SK-N-SH (cell line): ENCODE results near the gene PEPD. TPM values are rescaled to one million over a fixed set of nuclear protein-coding genes. Genes with fewer than 3 reads are reported as not detected.

Source experiments
- CTCF ChIA-PET: fragments of 300-600, 350-600 bp; formaldehyde crosslinking; extraction: SDS; loops from one replicate; lab custom pipeline; 2021; lab: Yijun Ruan, JAX
- POLR2A ChIA-PET: fragments of 350-600 bp; sonication (Branson Sonifier 250); formaldehyde crosslinking; extraction: SDS; loops from one replicate; lab custom pipeline; 2020; ENCODE audit warnings: antibody characterized with exemption, inconsistent platforms; lab: Yijun Ruan, JAX
- DNase-seq: peaks from one replicate; pipeline ENCODE4 v3.0.0; 2012
- H2AFZ ChIP-seq: fragments of 200-600 bp; sonication (generic); 2 replicates; pipeline ENCODE4 v1.8.1; 2016; ENCODE audit warnings: antibody characterized with exemption, mild to moderate bottlenecking, low read depth
- H3F3A ChIP-seq: fragments of 200-600 bp; sonication (generic); replicated peaks from 2 replicates; pipeline ENCODE3; 2016; ENCODE audit warnings: antibody characterized with exemption, mild to moderate bottlenecking; ENCODE audit not compliant: insufficient read depth
- H3K27ac ChIP-seq, 2 experiments: fragments of 200-500 bp in 1 of 2; fragments of 200-600 bp in 1 of 2; sonication (Bioruptor generic) in 1 of 2; sonication (generic), shearing (Covaris generic) in 1 of 2; 2 replicates each; pipeline versions ENCODE4 v1.5.1 to v1.6.1; 2014 to 2016; ENCODE audit warnings: low read depth in 2 of 2, inconsistent platforms in 1 of 2, low read length in 1 of 2, mild to moderate bottlenecking in 1 of 2, mixed read lengths in 1 of 2
- H3K27me3 ChIP-seq: fragments of 200-600 bp; sonication (generic), shearing (Covaris generic); 2 replicates; pipeline ENCODE4 v1.6.1; 2016; ENCODE audit warnings: mixed run types; ENCODE audit not compliant: insufficient read depth
- H3K36me3 ChIP-seq, 2 experiments: fragments of 200-500 bp in 1 of 2; fragments of 200-600 bp in 1 of 2; sonication (Bioruptor generic) in 1 of 2; sonication (generic) in 1 of 2; replicated peaks in 1 of 2; 2 replicates each; pipeline versions ENCODE3 to v1.5.1; 2014 to 2016; ENCODE audit warnings: low read length in 1 of 2, mild to moderate bottlenecking in 1 of 2; ENCODE audit not compliant: insufficient read depth in 2 of 2, control insufficient read depth in 1 of 2
- H3K4me1 ChIP-seq, 2 experiments: fragments of 200-500 bp in 1 of 2; fragments of 200-600 bp in 1 of 2; sonication (Bioruptor generic) in 1 of 2; sonication (generic), shearing (Covaris generic) in 1 of 2; 2 replicates each; pipeline versions ENCODE4 v1.5.1 to v1.6.1; 2014 to 2016; ENCODE audit warnings: low read depth in 1 of 2, low read length in 1 of 2, mixed run types in 1 of 2; ENCODE audit not compliant: insufficient read depth in 2 of 2, control insufficient read depth in 1 of 2
- H3K4me2 ChIP-seq: fragments of 200-600 bp; sonication (generic), shearing (Covaris generic); 2 replicates; pipeline ENCODE4 v1.6.1; 2017; ENCODE audit warnings: mixed run types
- H3K4me3 ChIP-seq, 2 experiments: fragments of 200-500 bp in 1 of 2; fragments of 200-600 bp in 1 of 2; sonication (Bioruptor generic) in 1 of 2; sonication (generic), shearing (Covaris generic) in 1 of 2; 2 replicates each; pipeline versions ENCODE4 v1.5.1 to v1.8.1; 2014 to 2016; ENCODE audit warnings: low read depth in 2 of 2, inconsistent platforms in 1 of 2, low read length in 1 of 2, mild to moderate bottlenecking in 1 of 2, mixed read lengths in 1 of 2, moderate library complexity in 1 of 2
- H3K79me2 ChIP-seq: fragments of 200-600 bp; sonication (generic); 2 replicates; pipeline ENCODE4 v1.8.1; 2017; ENCODE audit warnings: mild to moderate bottlenecking; ENCODE audit not compliant: insufficient read depth
- H3K9ac ChIP-seq: fragments of 200-600 bp; sonication (generic); 2 replicates; pipeline ENCODE4 v1.6.1; 2017; ENCODE audit warnings: mixed run types
- H3K9me2 ChIP-seq: fragments of 200-600 bp; sonication (generic); 2 replicates; pipeline ENCODE4 v1.6.1; 2017; ENCODE audit warnings: mixed run types
- H3K9me3 ChIP-seq: fragments of 200-600 bp; sonication (generic); 2 replicates; pipeline ENCODE4 v1.6.1; 2017; ENCODE audit warnings: mixed run types, mild to moderate bottlenecking, moderate library complexity
- H4K20me1 ChIP-seq: fragments of 200-600 bp; sonication (generic); 2 replicates; pipeline ENCODE4 v1.6.1; 2017; ENCODE audit warnings: mild to moderate bottlenecking, mixed run types; ENCODE audit not compliant: insufficient read depth
- CHD2 ChIP-seq: fragments of 150-350 bp; IDR thresholded peaks from 2 replicates; pipeline ENCODE4 v1.6.1; 2018; ENCODE audit warnings: low read length; ENCODE audit not compliant: partially characterized antibody
- CTCF ChIP-seq: fragments of 200-600 bp; sonication (generic); IDR thresholded peaks from 2 replicates; pipeline ENCODE4 v1.6.1; 2017; ENCODE audit warnings: antibody characterized with exemption, mild to moderate bottlenecking, moderate library complexity
- ELF1 ChIP-seq: IDR thresholded peaks from 2 replicates; pipeline ENCODE4 v1.4.0; 2012
- FOSL2 ChIP-seq: IDR thresholded peaks from 2 replicates; pipeline ENCODE4 v1.4.0; 2012; ENCODE audit warnings: low read depth, mild to moderate bottlenecking, moderate library complexity, borderline replicate concordance
- FOXJ3 ChIP-seq: sonication (generic); formaldehyde crosslinking; IDR thresholded peaks from 2 replicates; pipeline ENCODE4 v1.5.1; 2020; ENCODE audit warnings: mild to moderate bottlenecking, missing genetic modification reagents
- GATA2 ChIP-seq: sonication (generic); formaldehyde crosslinking; IDR thresholded peaks from 2 replicates; pipeline ENCODE4 v1.5.0; 2020; ENCODE audit warnings: mild to moderate bottlenecking, missing genetic modification reagents
- MAX ChIP-seq: IDR thresholded peaks from 2 replicates; pipeline ENCODE4 v1.4.0; 2012; ENCODE audit warnings: low read depth
- MEF2A ChIP-seq: IDR thresholded peaks from 2 replicates; pipeline ENCODE4 v1.4.0; 2012; ENCODE audit warnings: low read depth, borderline replicate concordance
- NFIC ChIP-seq: IDR thresholded peaks from 2 replicates; pipeline ENCODE4 v1.4.0; 2012; ENCODE audit warnings: borderline replicate concordance
- PBX3 ChIP-seq: IDR thresholded peaks from 2 replicates; pipeline ENCODE4; 2012
- RFX5 ChIP-seq: IDR thresholded peaks from 2 replicates; pipeline ENCODE4 v1.6.1; 2012; ENCODE audit warnings: mild to moderate bottlenecking, improper control_type of control experiment, low read length
- SIN3A ChIP-seq: IDR thresholded peaks from 2 replicates; pipeline ENCODE4 v1.6.1; 2012; ENCODE audit warnings: low read depth, mild to moderate bottlenecking, low read length, moderate library complexity, borderline replicate concordance
- SMC3 ChIP-seq: IDR thresholded peaks from 2 replicates; pipeline ENCODE4 v1.6.1; 2012; ENCODE audit warnings: low read depth, low read length, improper control_type of control experiment
- TAF1 ChIP-seq: IDR thresholded peaks from 2 replicates; pipeline ENCODE4 v1.6.1; 2012; ENCODE audit warnings: low read depth, mild to moderate bottlenecking, low read length, moderate library complexity, borderline replicate concordance
- TEAD4 ChIP-seq: IDR thresholded peaks from 2 replicates; pipeline ENCODE4 v1.4.0; 2012; ENCODE audit warnings: mild to moderate bottlenecking, borderline replicate concordance; ENCODE audit not compliant: insufficient read depth
- USF1 ChIP-seq: IDR thresholded peaks from 2 replicates; pipeline ENCODE4 v1.4.0; 2012; ENCODE audit warnings: low read depth, borderline replicate concordance
- YY1 ChIP-seq: IDR thresholded peaks from 2 replicates; pipeline ENCODE4 v1.4.0; 2012; ENCODE audit warnings: low read depth, mild to moderate bottlenecking
- ZBTB33 ChIP-seq: IDR thresholded peaks from 2 replicates; pipeline ENCODE4 v1.4.0; 2012; ENCODE audit warnings: low read depth, borderline replicate concordance
- WGBS: methylation state at CpG from one replicate; pipeline ENCODE4 v1.1.6; 2017; ENCODE audit warnings: low lambda C conversion rate; 5-methylcytosine and 5-hydroxymethylcytosine counted together
- polyA plus RNA-seq, 3 experiments: library from polyadenylated mRNA; depleted of rRNA; stranded (reverse); fragments of >200 nt; gene quantifications; 2 replicates each; pipeline ENCODE4 v1.2.3, GENCODE V29; 2012
- TF ChIP-seq, protein P1 (sequence below): IDR thresholded peaks from 2 replicates; pipeline ENCODE4 v1.6.1; 2012; ENCODE audit warnings: mild to moderate bottlenecking, low read depth, low read length, moderate library complexity

PEPD gene
- polyA plus RNA-seq, 1 of the 3 experiments (the other 2 are of a cell fraction), result 88.9 TPM

DNA sequence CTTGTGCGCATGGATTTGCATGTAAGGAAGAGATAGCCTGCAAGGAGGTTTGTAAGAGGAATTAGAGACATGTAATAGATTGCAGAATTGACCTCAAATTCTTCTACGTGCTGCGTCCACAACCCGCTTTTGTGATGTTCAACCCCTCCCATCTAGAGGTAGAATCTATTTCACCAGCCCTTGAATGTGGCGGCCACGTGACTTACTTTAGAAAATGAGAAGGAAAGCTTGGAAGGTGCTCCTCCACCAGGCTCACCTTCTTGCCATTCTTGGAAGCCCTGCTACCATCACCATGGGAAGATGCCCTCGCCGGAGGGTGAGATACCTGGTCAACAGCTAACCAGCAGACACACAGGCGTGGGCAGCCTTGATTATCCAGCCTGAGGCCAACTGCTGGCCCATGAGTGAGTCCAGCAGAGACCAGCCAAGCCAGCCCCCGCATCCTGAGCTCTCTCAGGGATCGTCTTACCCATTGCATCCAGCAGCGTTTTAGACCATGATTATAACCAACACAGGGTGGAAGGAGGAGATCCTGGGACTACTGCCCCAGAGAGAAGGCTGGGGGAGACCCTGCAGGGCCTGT is 7.6 kb upstream of the PEPD start:
- Histone ChIP-seq H3K9ac (no peak overlapping the region), H2AFZ (no peak overlapping the region), H3K27ac (no peak overlapping the region), H3K4me2 (no peak overlapping the region), H3F3A (peaks cover 3% of the 10 kb centered on the region), H3K36me3 (no peaks in the 10 kb centered on the region), H4K20me1 (no peaks in the 10 kb centered on the region), H3K79me2 (no peaks in the 10 kb centered on the region), H3K4me1 (peaks cover 0 to 6% of the 10 kb centered on the region in 2 experiments; a peak in 1 of 4 replicates), H3K9me3 (no peaks in the 10 kb centered on the region), H3K9me2 (no peaks in the 10 kb centered on the region), H3K4me3 (no peak overlapping the region), H3K27me3 (no peaks in the 10 kb centered on the region)
- no peak for DNase-seq
- WGBS, result 63% methylated on average over 8 of the region's 12 CpGs
- ChIA-PET POLR2A (no interaction called here), CTCF (interaction anchor here (1.1 kb wide), 1 partner anchor 242 kb away, joined by 3 read pairs; no protein-coding TSS in a partner anchor)
- TF ChIP-seq MEF2A, result no peak
- no peak for TF ChIP-seq SIN3A
- TF ChIP-seq SMC3, result no peak
- TF ChIP-seq TAF1, result no peak
- TF ChIP-seq, protein P1, sequence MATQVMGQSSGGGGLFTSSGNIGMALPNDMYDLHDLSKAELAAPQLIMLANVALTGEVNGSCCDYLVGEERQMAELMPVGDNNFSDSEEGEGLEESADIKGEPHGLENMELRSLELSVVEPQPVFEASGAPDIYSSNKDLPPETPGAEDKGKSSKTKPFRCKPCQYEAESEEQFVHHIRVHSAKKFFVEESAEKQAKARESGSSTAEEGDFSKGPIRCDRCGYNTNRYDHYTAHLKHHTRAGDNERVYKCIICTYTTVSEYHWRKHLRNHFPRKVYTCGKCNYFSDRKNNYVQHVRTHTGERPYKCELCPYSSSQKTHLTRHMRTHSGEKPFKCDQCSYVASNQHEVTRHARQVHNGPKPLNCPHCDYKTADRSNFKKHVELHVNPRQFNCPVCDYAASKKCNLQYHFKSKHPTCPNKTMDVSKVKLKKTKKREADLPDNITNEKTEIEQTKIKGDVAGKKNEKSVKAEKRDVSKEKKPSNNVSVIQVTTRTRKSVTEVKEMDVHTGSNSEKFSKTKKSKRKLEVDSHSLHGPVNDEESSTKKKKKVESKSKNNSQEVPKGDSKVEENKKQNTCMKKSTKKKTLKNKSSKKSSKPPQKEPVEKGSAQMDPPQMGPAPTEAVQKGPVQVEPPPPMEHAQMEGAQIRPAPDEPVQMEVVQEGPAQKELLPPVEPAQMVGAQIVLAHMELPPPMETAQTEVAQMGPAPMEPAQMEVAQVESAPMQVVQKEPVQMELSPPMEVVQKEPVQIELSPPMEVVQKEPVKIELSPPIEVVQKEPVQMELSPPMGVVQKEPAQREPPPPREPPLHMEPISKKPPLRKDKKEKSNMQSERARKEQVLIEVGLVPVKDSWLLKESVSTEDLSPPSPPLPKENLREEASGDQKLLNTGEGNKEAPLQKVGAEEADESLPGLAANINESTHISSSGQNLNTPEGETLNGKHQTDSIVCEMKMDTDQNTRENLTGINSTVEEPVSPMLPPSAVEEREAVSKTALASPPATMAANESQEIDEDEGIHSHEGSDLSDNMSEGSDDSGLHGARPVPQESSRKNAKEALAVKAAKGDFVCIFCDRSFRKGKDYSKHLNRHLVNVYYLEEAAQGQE, result no peak
- TF ChIP-seq NFIC, result no peak
- TF ChIP-seq MAX, result no peak
- no peak for TF ChIP-seq CTCF
- TF ChIP-seq GATA2, result no peak
- no peak for TF ChIP-seq YY1
- TF ChIP-seq FOXJ3 (CRISPR knock-in tag), result no peak
- no peak for TF ChIP-seq ELF1
- no peak for TF ChIP-seq USF1
- TF ChIP-seq FOSL2, result no peak
- no peak for TF ChIP-seq RFX5
- TF ChIP-seq TEAD4, result no peak
- TF ChIP-seq CHD2, result no peak
- no peak for TF ChIP-seq PBX3
- no peak for TF ChIP-seq ZBTB33
